HEK293T (cell line): Measurements from ENCODE around the gene CTCFL.

Experiments
- ELF4 ChIP-seq: fragments of 450-650 bp; IDR thresholded peaks from 2 replicates; pipeline ENCODE4 v1.6.1; 2017; ENCODE audit warnings: antibody characterized with exemption
- FOXM1 ChIP-seq: fragments of 450-650 bp; IDR thresholded peaks from 2 replicates; pipeline ENCODE4 v1.6.1; 2017; ENCODE audit warnings: mild to moderate bottlenecking, borderline replicate concordance
- HDGF ChIP-seq: fragments of 450-650 bp; IDR thresholded peaks from 2 replicates; pipeline ENCODE4 v1.6.1; 2017; ENCODE audit warnings: antibody characterized with exemption, borderline replicate concordance
- NFRKB ChIP-seq: fragments of 450-650 bp; IDR thresholded peaks from 2 replicates; pipeline ENCODE4 v1.6.1; 2016; ENCODE audit warnings: mild to moderate bottlenecking, moderate library complexity
- SP1 ChIP-seq: fragments of 450-650 bp; IDR thresholded peaks from 2 replicates; pipeline ENCODE4 v1.6.1; 2017
- TARDBP ChIP-seq: fragments of 450-650 bp; IDR thresholded peaks from 2 replicates; pipeline ENCODE4 v1.6.1; 2016
- ZNF384 ChIP-seq: fragments of 450-650 bp; IDR thresholded peaks from 2 replicates; pipeline ENCODE4 v1.6.1; 2016

GRCh38 chr20:57465486-57465885 is 59.5 kb downstream of the CTCFL start:
- no peak for TF ChIP-seq ZNF384
- no peak for TF ChIP-seq SP1
- TF ChIP-seq FOXM1 = no peak
- TF ChIP-seq NFRKB = no peak
- no peak for TF ChIP-seq HDGF
- TF ChIP-seq ELF4 = no peak
- TF ChIP-seq TARDBP = no peak
